Stimulated activated CD4-positive, alpha-beta T cell treated with anti-CD3 and anti-CD28 coated beads, Interleukin-4, amount 100 ng/mL, for 24 hours (primary cell): ENCODE measurements around the gene ARID2.

Experiments used
- DNase-seq: peaks from one replicate; pipeline ENCODE4 v3.0.0-alpha.2; 2020

The ARID2 gene

DNA sequence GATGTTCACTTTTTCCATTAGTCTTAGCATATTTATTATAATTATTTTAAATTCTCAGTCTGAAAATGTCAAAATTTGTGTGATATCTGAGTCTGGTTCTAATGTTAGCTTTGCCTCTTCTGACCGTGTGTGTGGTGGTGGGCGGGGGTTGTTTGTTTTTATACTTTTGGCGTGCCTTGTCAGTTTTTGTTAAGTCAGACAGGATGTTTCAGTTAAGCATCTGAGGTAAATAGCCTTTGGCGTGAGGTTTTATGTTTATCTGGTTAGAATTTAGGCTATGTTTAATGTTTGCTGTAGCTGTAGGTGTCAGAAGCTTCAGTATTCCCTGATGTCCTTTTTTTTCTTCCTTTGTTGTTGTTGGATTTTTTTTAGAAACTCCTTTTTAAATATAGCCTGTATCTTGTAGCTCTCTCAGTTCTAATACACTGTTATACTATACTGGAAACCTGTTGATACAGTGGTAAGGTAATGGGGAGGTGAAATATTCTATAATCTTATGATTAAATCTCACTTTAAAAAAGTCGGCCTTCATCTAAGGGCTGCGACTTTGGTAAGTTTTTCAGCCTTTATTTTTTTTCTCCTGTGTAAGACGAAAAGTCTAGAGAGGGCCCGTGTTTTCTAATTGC, 149.2 kb downstream of the ARID2 start:
- DNase-seq, result peak; percentile 7

- DNase-seq, result no peak
These were observed 149.9 kb downstream of the ARID2 start for GRCh38 chr12:45879363-45879895.

GRCh38 chr12:45880533-45880932, 151.0 kb downstream of the ARID2 start:
- no peak for DNase-seq

- no peak for DNase-seq
These were observed 153.7 kb downstream of the ARID2 start for GRCh38 chr12:45883187-45883586.

DNA sequence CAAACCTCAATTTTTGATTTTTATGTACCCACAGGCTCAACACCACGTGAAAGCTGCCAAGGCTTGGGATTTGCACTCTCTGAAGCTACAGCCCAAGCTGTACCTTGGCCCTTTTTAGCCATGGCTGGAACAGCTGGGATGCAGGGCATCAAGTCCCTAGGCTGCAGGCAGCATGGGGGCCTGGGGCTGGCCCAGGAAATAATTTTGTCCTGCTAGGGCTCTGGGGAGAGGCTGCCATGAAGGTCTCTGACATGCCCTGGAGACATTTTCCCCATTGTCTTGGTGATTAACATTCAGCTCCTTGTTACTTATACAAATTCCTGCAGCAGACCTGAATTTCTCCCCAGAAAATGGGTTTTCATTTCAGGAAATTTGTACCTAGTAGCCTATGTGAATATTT, 157.2 kb downstream of the ARID2 start:
- no peak for DNase-seq

- DNase-seq, result no peak
These were observed 158.0 kb downstream of the ARID2 start for GRCh38 chr12:45887544-45887943.

DNA sequence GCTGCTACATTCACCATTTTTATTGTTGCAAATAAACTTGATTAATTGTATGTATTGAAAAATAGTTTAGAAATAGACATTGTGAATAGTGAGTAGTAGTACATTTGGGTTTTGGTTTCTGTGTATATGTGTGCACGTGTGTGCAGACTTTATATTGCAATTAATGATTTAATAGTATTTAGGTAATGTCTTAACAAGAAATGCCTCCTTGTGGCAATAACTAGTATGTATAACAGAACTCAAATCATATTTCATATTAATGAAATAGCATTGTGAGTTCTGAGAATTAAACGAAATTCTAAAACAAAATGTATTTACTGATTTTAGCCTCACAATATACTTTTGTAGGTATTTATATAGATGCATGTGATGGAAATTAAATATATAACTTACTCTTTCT, 160.8 kb downstream of the ARID2 start:
- no peak for DNase-seq

DNA sequence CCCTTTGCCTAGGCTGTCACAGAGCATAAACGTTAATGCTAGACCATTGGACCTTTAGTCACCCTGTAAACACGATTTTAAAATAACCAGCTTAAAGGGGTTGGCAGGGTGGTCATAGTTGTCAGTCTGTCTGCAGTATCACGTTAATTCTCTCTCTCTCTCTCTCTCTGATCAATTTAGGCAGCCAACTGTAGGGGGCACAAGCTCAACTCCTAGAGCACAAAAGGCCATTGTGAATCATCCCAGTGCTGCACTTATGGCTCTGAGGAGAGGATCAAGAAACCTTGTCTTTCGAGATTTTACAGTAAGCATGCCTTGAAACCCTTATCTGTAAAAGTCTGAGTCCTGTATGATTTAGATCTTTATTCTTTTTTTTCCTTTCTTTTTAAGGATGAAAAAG, 163.7 kb downstream of the ARID2 start:
- DNase-seq, result no peak

GRCh38 chr12:45895961-45896360, 166.5 kb downstream of the ARID2 start:
- DNase-seq, result no peak

DNA sequence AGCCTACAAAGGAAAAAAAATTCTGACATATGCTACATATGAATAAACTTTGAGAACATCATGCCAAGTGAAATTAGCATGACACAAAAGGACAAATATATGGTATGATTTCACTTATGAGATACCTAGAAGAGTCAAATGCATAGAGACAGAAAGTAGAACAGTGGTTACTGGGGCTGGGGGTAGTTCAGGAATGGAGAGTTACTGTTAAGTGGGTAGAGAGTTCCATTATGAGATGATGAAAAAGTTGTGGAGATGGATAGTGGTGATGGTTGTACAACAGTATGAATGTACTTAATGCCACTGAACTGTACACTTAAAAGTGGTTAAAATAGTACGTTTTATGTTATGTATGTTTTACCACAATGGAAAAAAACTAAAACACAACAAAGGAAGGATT, 168.6 kb downstream of the ARID2 start:
- DNase-seq, result no peak

- DNase-seq, result no peak
These were observed 178.4 kb downstream of the ARID2 start for GRCh38 chr12:45907955-45908354.

DNA sequence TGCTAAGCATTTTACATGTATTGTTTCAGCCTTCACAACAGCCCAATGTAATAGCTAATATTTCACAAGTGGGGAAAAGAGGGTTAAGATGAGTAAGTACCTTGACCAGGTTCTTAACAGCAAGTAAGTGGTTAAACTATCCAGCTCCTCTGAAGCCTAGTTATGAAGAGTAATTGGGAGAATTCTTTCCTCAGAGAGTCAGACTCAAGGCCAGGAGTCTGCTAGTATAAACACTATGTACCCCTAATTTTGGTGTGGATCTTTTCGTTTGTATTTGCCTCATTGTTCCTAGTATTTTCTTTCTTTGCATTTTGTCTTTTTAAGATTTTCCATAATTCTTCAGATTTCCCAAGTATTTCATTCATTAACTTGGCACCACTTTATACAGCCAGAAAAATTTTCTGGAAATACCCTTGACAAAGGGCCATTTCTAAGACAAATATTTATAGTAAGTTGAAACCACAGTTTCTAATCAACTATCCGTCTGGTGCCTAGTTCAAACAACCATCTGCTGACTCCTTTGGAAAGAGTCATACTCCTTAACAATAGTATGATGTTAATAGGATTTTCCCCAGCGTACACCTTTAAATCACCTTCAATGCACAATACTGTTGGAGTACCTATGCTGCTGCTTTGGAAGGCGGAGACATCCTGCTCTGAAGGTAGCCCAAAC, 179.7 kb downstream of the ARID2 start:
- DNase-seq, result no peak

DNA sequence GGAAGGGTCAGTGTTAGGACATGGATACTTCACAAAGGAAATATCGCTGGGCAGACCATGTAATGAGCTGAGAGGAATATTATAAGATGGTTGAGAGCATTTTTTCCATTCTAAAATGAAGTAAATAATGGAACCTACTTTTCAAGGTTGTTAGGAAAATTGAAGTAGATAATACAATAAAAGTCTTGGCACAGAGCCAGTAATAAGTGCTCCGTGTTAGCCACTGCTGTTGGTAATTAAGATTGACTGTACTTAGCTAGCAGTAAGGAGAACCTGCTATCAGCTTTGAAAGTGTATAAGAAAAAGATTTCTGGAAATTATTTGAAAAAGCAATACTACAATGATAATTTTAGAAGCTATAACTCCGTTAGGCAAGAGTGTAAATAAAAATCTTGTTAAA, 183.3 kb downstream of the ARID2 start:
- no peak for DNase-seq

- DNase-seq, result no peak
These were observed 184.1 kb downstream of the ARID2 start for GRCh38 chr12:45913631-45914030.

GRCh38 chr12:45914090-45914489, 184.6 kb downstream of the ARID2 start:
- DNase-seq, result no peak

DNA sequence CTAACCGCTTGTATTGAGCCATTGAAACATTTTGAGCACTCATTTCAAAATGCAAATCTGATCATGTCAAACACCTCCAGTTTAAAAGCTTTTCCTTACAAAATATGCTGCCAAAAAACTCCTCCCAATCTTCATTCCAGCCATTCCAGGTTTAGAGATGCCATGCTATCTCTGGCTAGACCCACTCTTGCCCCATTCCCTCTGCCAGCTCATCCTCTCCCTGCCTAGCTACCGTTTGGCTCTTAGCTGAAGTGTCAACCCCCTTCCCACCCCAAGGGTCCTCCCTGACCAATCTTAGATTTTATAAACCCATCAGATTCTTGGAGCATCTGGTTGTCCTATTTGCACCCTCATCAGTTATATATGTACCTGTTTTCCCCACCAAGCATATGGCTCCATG, 185.9 kb downstream of the ARID2 start:
- DNase-seq, result no peak

- no peak for DNase-seq
These were observed 189.3 kb downstream of the ARID2 start for GRCh38 chr12:45918818-45919217.

DNA sequence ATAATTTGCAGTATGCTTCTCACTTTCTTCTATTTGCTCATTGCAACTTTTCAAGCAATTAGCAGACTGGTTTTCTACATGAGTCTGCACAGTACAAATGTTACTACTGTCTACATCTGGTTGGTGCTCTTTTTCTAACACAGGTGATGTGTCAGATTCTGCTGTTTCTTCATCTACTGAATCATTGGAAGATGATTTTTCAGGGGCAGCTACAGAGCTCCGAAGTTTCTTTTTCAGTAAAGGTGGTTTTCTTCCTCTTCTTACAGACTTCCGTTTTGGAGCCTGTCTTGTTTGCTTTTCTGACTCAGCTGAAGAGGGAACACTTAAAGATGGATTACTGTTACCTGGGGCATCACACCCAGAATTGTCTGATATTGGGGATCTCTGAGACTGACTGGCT, 198.8 kb downstream of the ARID2 start:
- DNase-seq, result no peak

GRCh38 chr12:45930369-45930768, 200.9 kb downstream of the ARID2 start:
- no peak for DNase-seq

DNA sequence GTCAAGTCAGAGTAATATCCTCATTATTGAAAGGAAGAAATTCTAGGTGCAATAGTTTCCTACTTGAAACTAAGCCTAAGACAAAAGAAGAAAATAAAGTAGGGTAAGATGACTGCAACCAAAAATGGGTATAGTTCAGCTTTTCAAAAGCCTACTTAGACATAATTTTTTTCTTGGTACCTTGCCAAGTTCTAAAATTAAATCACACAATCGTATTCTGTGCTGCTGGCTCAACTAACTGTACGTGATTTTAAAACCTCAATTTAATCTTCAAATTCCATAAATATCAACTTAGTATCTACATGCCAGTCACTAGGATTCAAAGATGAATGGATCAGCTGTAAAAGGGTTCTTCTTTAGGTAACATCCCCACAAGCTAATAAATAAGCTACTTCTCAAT, 204.0 kb downstream of the ARID2 start:
- DNase-seq, result no peak

DNA sequence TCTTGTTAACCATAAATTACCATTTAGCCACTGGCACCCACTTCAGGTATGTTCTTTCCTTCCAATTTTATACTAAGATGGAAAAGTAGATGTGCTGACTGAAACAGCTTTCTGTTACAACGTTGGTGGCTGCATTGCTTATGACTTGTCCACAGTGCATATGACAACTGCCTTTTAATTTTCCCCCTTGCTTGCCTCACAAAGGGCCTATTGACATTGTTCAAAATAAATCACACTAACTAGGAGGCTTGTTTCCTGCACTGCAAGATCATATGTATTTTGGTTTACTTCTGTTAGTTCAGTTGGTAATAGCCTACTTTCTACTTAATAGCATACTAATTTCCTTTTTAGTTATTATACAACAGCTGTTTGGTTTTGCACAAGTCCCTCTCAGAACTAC, 205.4 kb downstream of the ARID2 start:
- DNase-seq, result no peak

GRCh38 chr12:45938566-45938965, 209.1 kb downstream of the ARID2 start:
- no peak for DNase-seq

- no peak for DNase-seq
These were observed 210.3 kb downstream of the ARID2 start for GRCh38 chr12:45939759-45940158.

- no peak for DNase-seq
These were observed 215.3 kb downstream of the ARID2 start for GRCh38 chr12:45944771-45945170.

DNA sequence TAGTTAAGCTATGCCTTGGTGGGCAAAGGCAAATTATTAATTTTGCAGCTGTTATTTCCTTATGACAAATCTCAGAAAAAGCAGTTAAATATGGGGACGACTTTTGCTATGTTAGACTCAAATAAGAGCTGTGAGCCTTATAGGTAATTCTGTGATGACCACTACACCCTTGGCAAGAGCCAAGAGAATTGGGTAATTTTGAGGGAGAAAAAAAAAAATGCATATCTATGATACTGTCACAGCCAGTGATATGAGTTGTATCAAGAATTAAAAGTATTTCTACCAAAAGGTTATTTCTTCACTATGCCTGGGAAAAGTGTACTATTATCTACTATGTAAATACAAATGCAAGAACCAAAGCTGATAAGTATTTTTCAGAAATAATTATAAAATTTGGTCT, 216.9 kb downstream of the ARID2 start:
- no peak for DNase-seq
